HG03442 (cell line): ENCODE data around the gene CEP128.

ENCODE experiments used
- ATAC-seq: cut with Tn5 transposase; IDR thresholded peaks from one replicate; pipeline ENCODE4 v1.9.1; 2021; ENCODE audit warnings: mild to moderate bottlenecking, moderate library complexity; ENCODE audit not compliant: unreplicated experiment

Gene CEP128

DNA sequence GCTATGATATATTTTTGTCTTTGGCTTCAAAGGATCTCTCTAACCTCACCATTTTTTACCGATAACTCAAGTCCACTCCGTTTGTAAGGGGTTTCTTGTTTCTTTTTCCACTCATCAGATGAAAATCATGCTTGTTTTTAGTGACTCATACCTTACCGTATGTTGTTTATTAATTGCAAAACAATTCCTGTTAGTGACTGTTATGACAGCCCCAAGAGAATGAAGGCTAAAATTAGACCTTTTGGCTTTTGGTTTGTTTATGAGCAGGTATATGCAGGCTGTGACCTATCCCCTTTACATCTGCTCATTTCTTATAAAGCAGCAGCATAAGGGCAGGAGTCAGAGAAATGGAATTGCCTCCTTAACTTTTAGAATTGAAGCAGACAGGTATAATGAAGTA, 319.8 kb downstream of the CEP128 start:
- ATAC-seq = peak; percentile 67

DNA sequence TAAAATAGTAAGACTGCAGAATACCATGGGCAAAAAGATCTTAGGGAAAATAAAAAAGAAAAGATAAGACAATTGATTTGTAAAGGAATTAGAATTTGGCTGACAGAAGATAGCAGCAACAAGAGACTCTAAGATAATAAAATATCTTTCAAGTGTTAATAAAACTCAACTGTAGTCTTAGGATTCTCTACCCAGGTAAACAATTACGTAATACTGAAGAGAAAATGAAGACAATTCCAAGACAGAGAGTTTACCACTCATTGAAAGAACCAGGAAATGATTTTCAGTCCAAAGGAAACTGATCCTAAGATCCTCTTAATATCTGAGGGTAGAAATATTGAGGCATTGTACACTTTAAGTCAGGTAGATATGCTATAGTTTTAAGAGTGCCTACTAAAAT, 321.1 kb downstream of the CEP128 start:
- no peak for ATAC-seq

DNA sequence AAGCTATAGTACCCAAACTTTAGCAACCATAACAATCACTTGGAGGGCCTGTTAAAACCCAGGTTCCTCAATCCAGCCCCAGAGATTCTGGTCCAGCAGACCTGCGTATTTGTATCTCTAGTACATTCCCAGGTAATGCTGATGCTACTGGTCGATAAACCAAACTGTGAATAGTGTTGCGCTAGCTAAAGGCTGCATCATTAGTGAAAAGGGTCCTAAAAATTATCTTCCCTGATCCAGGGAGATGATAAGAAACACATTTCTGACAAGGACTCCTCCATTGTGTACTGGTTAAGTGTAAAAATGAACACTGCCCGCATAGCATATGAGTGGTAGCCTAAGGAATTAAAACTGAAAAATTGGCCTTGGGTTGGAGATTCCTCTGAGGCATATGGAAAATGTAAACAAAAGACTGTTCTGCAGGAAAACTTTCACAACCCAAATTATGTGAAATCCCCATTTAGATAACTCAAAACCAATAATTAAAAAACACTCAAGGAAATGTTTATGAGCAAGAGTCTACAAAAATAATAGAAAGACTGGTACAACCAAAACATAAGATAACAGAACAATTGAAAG, 322.7 kb downstream of the CEP128 start:
- ATAC-seq = no peak

DNA sequence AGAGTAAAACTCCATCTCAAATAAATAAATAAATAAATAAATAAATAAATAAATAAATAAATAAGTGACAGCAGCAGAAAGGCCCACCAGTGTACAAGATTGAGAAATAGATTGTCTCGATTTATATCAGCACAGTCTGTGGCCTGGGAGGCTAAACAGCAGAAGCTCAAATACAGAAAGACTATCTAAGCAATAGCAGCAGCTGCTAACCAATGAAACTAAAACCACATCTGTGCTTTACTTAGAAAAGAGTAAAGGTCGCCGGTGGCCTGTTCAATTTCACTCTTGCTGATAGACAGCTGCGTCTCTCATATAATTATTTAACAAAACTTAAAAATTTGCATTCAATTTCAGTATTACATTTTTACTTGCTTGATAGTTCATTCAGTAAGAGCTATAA, 325.7 kb downstream of the CEP128 start:
- ATAC-seq = no peak

DNA sequence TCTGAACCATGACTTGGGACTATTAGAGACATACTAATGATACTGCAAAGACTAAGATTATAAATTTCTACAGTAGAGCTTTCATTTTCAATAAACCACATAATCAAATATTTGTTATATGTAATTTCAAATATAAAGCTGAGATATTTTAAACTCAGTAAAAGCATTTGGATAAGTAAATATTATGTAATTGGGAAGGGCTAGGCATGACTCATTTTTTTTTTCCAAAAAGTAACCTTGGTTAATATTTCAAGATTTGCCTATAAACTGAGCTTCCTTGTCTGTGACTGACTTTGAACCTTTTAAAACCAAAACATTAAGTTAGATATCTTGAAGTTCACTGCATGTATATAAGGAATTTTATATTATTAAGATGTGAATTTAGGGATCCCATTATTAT, 332.5 kb downstream of the CEP128 start:
- ATAC-seq = no peak

DNA sequence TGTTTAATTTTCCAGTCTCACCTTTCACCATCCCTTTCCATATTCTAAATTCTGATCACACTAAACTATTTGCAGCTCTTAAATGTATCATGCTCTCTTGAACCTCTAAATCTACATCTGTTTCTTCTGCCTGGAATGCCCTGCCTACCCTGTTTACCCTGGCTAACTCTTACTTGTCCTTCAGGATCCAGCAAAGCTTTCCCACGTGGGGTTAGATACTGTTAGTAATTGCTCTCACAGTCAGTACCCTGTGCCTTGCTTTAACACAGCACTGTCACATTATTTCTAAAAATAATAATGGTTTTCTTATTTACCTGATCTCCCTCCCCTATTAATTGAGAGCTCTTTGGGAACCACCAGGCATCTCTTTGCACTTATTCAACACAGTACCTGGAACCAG, 333.0 kb downstream of the CEP128 start:
- ATAC-seq = no peak

DNA sequence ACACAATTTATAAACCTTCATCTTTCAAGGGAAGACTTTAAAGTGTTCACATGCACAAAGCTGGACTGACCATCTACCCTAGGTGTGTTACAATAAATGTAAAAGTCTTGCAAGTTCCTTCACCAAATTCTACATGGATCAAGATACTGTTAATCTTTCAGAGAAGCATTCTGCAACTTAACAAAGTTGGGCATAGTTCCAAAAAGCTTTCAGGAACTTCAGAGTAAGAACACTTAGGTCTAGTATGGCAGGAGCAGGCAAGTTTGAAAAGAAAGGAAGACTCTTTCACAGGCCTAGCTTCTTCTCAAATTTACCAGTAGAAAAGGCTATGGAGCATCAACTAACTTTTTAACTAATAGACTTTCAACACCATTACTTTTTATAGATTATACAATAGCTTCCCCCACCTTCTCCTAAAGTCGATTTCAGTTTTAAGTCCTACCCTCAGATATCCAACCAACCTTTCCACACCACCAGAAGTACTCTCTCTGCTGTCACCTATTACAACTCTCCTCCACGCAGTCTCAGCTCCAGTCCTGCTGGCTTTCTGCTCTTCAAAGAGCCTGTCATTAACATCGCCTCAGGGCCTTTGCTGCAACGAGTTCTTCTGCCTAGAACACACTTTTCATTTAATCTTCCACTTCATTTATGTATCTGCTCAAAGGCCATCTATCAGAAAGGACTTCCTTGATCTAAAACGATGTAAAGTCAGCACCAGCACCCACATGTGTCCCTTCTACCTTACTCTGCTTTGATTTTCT, 333.9 kb downstream of the CEP128 start:
- no peak for ATAC-seq

DNA sequence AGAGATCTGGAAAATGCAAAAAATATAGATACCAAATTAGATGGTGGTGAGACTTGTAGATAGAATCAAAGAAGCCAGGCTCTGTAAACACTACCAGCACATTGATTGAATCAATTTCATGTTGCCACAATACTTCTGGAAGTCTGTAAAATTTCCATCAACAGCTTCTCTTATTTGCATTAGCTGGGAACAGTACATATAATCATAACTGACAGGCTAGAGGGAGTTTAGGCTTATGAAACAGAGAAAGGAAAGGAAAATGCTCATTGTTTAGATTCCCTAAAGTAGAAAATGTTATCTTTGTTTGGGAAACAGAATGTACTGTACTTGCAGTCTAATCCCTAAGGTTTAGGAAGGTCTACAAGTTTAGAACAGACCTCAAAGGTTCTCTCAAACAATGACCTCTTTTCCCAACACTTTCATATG, 335.2 kb downstream of the CEP128 start:
- ATAC-seq = no peak

DNA sequence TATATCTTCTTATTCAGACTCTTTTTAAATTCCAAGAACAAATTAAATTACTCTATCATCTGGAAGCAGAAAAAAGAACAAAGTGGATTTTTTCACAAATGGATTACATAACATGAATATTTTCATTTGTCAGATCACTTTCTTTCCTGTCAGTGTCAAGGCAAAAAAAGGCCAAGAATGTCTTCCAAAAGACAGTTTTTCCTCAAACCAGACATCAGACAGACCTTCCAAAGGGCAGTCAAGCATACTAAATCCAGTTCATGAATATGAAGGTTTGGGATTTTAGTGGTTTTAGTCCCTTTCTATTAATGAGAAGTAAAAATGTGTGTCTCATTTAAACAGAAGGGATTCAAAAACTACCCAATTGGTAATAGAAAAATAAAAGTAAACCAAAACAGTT, 336.0 kb downstream of the CEP128 start:
- ATAC-seq = no peak

DNA sequence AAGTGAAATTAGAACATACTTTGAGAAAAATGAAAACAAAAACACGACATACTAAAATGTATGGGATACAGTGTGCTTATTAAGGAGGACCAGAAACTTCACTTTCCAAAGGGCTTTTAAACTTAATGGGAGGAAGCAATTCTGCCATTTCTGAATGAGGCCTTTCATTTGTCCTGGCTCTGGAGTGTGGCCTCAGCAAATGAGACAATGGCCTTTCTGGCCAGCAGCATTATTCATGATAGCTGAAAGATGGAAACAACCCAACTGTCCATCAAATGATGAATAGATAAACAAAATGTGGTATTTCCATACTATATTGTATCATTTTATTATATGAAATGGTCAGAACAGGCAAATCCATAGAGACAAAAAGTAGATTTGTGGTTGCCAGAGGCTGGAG, 338.6 kb downstream of the CEP128 start:
- no peak for ATAC-seq

DNA sequence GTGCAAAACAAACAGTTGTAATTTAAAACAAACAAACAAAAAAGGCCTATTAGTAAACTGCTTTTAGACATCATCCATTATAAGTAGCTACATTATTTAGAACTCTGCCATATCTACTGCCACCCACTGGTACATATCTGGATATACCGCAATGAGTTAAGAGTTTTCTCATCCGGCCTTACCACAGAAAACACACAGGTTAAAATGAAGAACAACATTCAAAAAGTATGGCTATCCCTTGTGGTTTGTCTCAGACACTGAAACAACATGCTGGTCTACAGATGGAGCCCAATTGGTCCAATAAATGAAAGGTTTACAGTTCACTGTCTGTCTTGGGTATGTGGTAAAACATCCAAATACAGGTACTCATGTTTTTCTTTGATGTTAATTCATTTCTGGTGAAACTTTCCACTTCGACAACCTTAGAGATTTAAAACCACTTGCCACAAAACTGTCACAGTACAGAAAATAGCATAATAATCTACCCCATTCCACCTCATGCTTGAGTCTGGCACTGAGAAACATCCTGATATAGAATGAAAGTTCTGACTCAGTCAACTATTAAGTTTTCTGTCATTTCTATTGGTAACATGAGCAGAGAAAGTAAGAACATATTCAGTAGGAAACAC, 354.3 kb downstream of the CEP128 start:
- peak; percentile 93 for ATAC-seq

DNA sequence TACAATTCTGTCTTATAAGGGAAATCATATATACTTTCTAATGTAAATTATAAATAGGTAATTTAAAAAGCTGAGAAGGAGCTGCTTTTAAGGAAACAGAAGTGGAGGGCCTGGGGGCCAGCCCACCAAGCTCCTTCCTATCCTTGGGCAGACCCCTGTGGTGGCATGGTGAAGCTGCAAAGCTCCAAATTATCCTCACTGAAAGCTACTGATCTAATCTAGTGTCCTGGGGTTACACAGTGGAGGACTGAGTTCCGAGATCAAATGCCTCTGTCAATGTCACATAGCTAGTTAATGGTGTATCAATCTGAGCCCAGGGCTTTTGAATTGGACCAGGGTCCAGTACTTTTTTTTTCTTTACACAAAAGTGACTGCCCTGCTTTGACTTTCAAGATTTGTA, 355.4 kb downstream of the CEP128 start:
- ATAC-seq = no peak

DNA sequence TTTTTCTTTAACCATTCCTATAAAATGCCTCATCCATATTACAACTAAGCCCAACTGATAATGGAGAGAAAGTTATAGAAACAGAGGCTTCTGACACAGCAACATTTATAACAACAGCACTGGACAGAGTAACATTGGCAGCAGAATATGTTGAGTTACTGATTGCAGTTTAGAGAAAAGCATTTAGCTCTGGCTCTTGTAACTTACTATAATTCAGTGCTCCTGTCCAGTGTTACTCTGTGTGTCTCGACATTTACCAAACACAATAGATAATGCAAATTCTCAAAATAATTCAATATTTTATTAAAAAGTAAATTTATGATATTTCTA, 356.1 kb downstream of the CEP128 start:
- no peak for ATAC-seq

DNA sequence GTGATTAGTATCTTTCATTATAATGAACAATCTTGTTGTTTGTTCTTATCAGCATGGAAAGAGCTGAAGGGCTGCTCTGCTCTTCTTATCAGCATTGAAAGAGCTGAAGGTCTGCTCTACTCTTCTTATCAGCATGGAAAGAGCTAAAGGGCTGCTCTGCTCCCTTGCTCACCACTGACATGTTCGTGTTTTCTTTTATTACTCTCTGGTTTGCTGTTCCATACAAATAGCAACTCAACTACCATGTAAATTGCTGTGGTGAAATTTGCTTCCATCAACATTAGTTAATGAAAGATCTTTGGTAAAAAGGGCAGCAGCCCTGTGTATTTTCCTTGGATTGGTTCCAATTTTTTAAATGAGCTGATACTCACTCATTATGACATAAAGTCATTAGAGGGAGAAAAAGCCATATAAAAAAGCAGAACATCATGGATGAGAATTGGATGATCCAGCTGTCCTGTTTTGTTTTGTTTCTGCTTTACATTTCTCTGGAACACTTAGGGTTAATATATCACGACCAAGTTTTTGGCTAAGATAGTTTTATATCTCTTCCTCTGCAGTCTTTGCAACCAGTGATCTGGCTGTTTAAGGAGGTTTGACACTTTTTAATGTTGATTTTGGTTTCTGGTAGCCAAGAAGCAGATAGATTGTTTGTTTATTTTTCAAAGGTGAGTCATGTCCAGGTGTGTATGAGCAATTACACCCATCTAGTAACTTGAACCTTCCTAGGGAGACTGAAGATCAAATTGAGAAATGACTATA, 356.6 kb downstream of the CEP128 start:
- ATAC-seq = no peak

DNA sequence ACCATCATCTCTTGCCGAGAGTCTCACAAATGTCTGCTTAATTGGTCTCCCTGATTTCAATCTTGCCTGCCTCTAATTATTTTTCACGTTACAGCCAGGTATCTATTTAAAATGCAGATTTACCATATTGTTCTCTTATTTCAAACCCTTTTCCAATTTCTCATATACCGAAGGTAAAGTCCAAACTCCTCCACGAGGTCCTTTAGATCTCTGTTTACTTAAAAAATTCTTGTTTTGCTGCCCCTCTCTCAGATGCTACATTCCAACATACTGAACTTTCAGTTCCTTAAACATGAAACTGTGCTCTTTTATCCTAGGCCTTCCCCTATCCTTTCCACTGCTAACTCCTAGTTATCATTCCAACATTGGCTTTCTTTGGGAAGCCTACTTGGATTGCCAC, 363.9 kb downstream of the CEP128 start:
- no peak for ATAC-seq

DNA sequence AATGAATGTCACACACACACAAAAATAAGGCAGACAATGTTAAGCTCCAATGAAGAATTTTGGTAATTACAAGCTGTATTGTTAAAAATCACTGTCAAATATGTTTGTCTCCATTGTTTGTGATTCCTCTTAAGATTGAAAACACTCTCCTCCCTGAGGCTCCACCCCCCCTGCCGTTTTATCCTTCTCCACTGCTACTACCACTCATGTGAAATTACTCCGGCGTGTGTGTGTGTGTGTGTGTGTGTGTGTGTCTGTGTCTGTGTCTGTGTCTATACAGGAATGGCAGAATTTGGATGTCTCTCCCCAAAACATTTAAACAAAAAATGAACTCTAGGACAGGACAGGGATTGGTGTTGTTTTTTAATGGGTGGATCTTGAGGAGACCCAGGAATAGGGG, 365.1 kb downstream of the CEP128 start:
- ATAC-seq = no peak

DNA sequence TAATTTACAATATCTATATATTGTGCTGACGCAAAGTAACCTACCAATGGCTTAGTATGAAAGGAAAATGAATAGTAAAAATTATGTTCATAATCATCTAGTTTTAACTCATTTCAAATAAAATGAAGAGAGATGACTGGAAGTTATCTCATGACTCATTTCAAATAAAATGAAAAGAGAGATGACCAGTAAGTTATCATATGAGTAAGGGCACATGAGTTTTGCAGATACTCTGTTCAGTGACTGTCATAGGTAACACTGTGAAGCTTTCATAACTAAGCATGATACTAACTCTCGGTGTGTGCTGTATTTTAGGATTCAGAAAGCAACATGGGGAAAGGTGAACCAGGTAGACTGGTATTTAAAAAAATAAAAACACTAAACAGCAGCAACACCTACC, 365.8 kb downstream of the CEP128 start:
- no peak for ATAC-seq

DNA sequence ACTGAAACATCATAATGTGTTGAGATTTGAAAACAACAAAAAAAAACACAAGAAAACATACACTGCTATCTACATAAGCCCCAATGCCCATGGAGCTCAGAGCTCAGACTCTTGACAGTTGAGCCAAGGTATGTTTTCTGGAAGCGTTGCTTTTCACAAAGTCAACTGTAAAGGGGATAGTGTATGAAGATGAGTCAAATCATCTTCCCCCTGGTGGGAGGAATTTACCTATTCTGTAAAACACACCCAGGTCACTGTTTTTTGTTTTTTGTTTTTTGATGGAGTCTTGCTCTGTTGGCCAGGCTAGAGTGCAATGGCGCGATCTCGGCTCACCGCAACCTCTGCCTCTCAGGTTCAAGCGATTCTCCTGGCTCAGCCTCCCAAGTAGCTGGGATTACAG, 368.9 kb downstream of the CEP128 start:
- ATAC-seq = no peak

DNA sequence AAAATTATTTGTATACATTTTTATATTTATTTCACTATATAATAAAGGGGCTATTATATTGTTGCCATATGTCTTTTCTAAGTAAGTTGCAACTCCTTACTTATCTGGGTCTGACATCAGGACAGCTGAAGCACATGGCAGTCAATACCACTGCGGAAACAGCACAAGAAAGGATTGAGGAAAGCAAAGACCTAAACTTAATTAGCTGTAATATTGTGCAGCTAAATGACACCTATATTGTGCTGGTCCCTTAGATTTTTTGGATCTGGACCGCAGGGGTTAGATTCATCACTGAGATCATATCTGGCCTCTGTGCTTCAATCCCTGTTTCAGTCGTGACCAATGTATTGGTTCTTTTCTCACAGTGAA, 370.6 kb downstream of the CEP128 start:
- no peak for ATAC-seq

DNA sequence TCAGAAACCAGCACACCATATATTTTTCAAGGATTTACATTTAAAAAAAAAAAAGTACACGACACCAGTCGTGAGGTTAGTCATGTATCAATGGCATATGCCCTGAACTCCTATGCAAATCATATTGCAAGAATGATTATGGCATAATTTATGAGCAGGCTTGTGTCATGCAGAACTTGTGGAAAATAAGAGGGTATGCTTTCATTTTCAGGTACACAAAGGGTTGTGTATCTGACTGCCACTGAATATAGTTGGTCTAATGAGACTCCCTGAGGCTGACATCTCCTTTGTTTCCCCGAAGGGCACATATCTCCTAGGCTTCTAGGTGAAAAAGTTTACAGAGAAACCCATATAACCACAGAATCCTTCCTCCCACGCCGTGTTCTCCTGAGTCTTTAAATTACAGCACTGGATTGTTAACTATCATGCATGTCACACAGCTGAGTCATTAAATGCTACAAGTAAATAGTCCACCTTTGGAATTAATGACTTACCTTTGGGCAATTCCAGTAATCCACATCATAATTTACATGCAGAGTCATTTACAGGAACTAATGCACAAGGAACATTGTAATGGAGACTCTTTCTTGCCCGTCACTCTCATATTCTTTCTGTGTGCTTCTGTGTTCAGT, 373.5 kb downstream of the CEP128 start:
- no peak for ATAC-seq

DNA sequence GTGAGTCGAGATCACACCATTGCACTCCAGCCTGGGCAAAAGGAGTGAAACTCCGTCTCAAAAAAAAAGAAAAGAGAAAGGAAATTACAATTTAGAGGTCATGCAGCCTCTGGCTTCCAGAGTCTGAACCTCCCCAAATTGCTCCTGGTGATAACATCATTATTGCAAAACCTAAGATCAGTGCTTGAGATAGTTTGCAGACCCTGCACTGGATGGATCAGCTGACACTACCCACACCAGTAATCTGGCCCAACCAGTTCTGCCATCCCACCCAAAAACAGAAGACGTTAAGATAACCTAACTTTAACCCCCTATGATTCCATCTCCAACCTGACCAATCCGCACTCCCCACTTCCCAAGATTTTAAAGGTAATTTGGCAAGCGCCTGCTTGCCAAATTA, 376.5 kb downstream of the CEP128 start:
- ATAC-seq = no peak
